Measurements from ENCODE around the gene ANKRD6. TPM values are rescaled to one million over a fixed set of nuclear protein-coding genes. Genes with fewer than 3 reads are reported as not detected.

The ANKRD6 gene
- total and polyA plus RNA-seq, 2 donors (not counting 3 experiments of a cell fraction or from before 2014, with no cell fraction given): 3.4 to 9.6 TPM

GRCh38 chr6:89682991-89683390 is 250.0 kb downstream of the ANKRD6 start:
- H3K9me3 ChIP-seq (replicated peaks; ENCODE audit: control insufficient read depth, insufficient read depth, low read length): no peaks in the 10 kb centered on the region
- H3K79me2 ChIP-seq (ENCODE audit: control insufficient read depth, insufficient read depth, low read length): no peaks in the 10 kb centered on the region
- FAIRE-seq (no peak), DNase-seq (ENCODE audit: low read depth, low spot score) (no peak)
- H3K9me1 ChIP-seq (replicated peaks; ENCODE audit: control insufficient read depth, extremely low read depth, insufficient read depth, low read length): no peaks in the 10 kb centered on the region
- intact Hi-C loops (cut with micrococcal nuclease) (no loop called here), dilution Hi-C loops (cut with MboI; ENCODE audit: extremely low pct_ligation_motif_present, low sequenced_read_pairs) (no loop called here)
- H3K4me2 ChIP-seq (ENCODE audit: insufficient read depth, low read length): no peak overlapping the region
- H3K4me3 ChIP-seq (replicated peaks in 1 of 3; ENCODE audit: insufficient read depth in 1 of 3, low read depth in 1 of 3, low read length in 3 of 3): no peak overlapping the region
- no TSS peak for BruUV-seq (replicated peaks)
- no peaks in the 10 kb centered on the region for H4K20me1 ChIP-seq (replicated peaks; ENCODE audit: control insufficient read depth, extremely low read depth, insufficient read depth, low read length)
- TF ChIP-seq, protein P1, sequence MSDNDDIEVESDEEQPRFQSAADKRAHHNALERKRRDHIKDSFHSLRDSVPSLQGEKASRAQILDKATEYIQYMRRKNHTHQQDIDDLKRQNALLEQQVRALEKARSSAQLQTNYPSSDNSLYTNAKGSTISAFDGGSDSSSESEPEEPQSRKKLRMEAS (IDR thresholded peaks at IDR 0.05; ENCODE audit: insufficient read depth, insufficient read length): no peak
- TF ChIP-seq JUN (IDR thresholded peaks at IDR 0.05; ENCODE audit: borderline replicate concordance, insufficient read depth, insufficient read length, low read depth) (no peak), EZH2 (IDR thresholded peaks at IDR 0.05; ENCODE audit: borderline replicate concordance, low read depth, low read length, severe bottlenecking) (no peak), POLR2AphosphoS5 (IDR thresholded peaks at IDR 0.05; ENCODE audit: insufficient read depth, low read depth, low read length) (no peak), POLR2A (IDR thresholded peaks at IDR 0.05; ENCODE audit: low read depth, low read length) (no peak), GATA2 (IDR thresholded peaks at IDR 0.05; ENCODE audit: insufficient read depth, insufficient read length, low read depth, low read length) (no peak), MYC (IDR thresholded peaks at IDR 0.05; ENCODE audit: low read depth, low read length) (no peak), FOS (IDR thresholded peaks at IDR 0.05; ENCODE audit: borderline replicate concordance, insufficient read depth, low read length) (no peak)
- TF ChIP-seq, protein P2, sequence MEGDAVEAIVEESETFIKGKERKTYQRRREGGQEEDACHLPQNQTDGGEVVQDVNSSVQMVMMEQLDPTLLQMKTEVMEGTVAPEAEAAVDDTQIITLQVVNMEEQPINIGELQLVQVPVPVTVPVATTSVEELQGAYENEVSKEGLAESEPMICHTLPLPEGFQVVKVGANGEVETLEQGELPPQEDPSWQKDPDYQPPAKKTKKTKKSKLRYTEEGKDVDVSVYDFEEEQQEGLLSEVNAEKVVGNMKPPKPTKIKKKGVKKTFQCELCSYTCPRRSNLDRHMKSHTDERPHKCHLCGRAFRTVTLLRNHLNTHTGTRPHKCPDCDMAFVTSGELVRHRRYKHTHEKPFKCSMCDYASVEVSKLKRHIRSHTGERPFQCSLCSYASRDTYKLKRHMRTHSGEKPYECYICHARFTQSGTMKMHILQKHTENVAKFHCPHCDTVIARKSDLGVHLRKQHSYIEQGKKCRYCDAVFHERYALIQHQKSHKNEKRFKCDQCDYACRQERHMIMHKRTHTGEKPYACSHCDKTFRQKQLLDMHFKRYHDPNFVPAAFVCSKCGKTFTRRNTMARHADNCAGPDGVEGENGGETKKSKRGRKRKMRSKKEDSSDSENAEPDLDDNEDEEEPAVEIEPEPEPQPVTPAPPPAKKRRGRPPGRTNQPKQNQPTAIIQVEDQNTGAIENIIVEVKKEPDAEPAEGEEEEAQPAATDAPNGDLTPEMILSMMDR (IDR thresholded peaks at IDR 0.05; ENCODE audit: extremely low read depth in 1 of 2, insufficient read depth in 1 of 2, low read depth in 1 of 2, low read length in 2 of 2): no peak
- H3K27me3 ChIP-seq (ENCODE audit: control insufficient read depth in 2 of 2, insufficient read depth in 2 of 2, low read length in 2 of 2): no peaks in the 10 kb centered on the region
- no peak overlapping the region for H3K9ac ChIP-seq (replicated peaks; ENCODE audit: extremely low read depth, insufficient read depth, low read length)
- ChIA-PET CTCF (no interaction called here), POLR2A (no interaction called here)
- H2AFZ ChIP-seq (ENCODE audit: low read depth, low read length): no peak overlapping the region
- H3K36me3 ChIP-seq (ENCODE audit: control insufficient read depth in 2 of 2, extremely low read depth in 1 of 2, insufficient read depth in 2 of 2, low read length in 2 of 2): peaks cover 24 to 25% of the 10 kb centered on the region in 2 experiments
- H3K4me1 ChIP-seq (ENCODE audit: control insufficient read depth, extremely low read depth, insufficient read depth, low read length): no peaks in the 10 kb centered on the region
- no peak overlapping the region for H3K27ac ChIP-seq (ENCODE audit: insufficient read depth, low read depth, low read length)

Small RNA genes within 50 kb of the gene (small RNA-seq; reads per million reads assigned to genes)
- gene RN7SL11P (ENCODE audit: insufficient read depth, insufficient read length, low read depth, low replicate concordance): not detected

Other genes with a start within 250 kb of the ANKRD6 start
- not detected in 2 replicates for gene GABRR1, start 215.8 kb upstream of the ANKRD6 start, total RNA-seq
- gene GABRR1, start 215.8 kb upstream of the ANKRD6 start, polyA plus RNA-seq: not detected in 2 replicates
- gene GABRR2, start 117.9 kb upstream of the ANKRD6 start, total RNA-seq: 2.5 and 3.6 TPM in 2 replicates
- 1.4 TPM in 2 replicates for gene GABRR2, start 117.9 kb upstream of the ANKRD6 start, polyA plus RNA-seq
- 84.9 and 96.6 TPM in 2 replicates for gene UBE2J1, start 80.4 kb upstream of the ANKRD6 start, total RNA-seq
- gene UBE2J1, start 80.4 kb upstream of the ANKRD6 start, polyA plus RNA-seq: 36.3 and 44.4 TPM in 2 replicates
- gene RRAGD, start 20.9 kb upstream of the ANKRD6 start, total RNA-seq: 0.90 and 2.0 TPM in 2 replicates
- 0.07 and 0.08 TPM in 2 replicates for gene RRAGD, start 20.9 kb upstream of the ANKRD6 start, polyA plus RNA-seq
- 37.7 and 41.9 TPM in 2 replicates for gene LYRM2, start 205.6 kb downstream of the ANKRD6 start, total RNA-seq
- 6.3 and 11.8 TPM in 2 replicates for gene LYRM2, start 205.6 kb downstream of the ANKRD6 start, polyA plus RNA-seq